Germinal center (tissue), 1 donor: ENCODE measurements around the gene JPT1.
"Not testable (repeated sequence)": the region's sequence is repeated elsewhere in the genome, so short reads cannot be mapped to it uniquely, and the experiment has no call there.

Experiments
- DNase-seq: peaks from one replicate; pipeline ENCODE4 v3.0.0; 2012; ENCODE audit warnings: mixed read lengths, low spot score

JPT1 gene

DNA sequence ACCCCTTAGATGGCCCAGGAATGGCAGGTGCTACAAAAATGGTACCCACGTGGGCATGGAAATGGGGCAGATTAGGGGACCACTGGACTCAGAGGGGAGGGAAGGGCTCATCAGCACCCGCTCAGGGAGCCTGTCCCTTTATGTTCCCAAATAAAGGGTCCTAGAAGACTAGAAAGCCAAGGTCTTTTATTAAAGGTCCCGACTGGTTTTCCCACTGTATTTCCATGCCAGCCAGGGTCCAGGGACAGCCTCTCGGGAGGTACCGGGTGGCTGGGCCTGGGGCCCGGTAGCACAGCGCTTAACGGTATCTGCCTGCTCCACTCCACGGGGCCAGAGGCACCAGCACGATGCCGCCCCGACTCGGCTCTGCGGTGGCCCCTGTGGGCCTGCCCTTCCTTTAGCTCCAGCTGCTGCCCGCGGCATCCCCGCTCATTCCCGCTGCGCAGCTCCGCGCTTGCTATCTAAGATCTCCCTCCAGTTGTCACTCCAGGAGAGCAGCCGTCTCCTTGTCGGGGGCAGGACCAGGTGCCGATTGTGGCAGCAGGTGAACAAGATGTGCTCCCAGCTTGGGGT, 24.2 kb downstream of the JPT1 start:
- DNase-seq = no peak

GRCh38 chr17:75129576-75129975, 24.7 kb downstream of the JPT1 start:
- no peak for DNase-seq

DNA sequence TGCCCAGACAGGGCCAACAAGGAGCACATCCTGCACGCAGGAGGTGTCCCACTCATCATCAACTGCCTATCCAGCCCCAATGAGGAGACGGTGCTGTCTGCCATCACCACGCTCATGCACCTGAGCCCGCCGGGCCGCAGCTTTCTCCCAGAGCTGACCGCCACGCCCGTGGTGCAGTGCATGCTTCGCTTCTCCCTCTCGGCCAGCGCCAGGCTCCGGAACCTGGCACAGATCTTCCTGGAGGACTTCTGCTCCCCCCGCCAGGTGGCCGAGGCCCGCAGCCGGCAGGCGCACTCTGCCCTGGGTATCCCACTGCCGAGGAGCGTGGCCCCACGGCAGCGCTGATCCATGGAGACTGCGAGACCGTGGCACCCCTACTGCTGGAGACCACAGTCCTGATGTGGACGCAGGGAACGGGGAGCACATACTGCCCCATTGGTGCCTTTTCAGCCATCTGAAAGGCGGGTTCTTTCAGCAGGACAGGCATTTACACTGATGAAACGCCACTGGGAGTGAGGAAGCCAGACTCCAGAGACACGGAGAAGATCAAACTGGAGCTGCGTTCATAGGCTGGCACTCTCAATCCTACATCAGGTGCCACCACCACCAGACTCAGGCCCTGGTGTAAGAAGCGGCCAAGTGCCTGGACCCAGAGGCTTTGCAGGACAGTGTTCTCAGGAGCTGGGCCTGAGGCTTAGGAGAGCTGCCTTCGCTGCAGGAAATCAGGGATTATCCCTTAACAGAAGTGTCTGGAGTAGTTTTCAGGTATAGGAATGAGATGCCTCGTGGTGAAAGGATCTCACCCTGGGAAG, 25.4 kb downstream of the JPT1 start:
- DNase-seq = no peak

DNA sequence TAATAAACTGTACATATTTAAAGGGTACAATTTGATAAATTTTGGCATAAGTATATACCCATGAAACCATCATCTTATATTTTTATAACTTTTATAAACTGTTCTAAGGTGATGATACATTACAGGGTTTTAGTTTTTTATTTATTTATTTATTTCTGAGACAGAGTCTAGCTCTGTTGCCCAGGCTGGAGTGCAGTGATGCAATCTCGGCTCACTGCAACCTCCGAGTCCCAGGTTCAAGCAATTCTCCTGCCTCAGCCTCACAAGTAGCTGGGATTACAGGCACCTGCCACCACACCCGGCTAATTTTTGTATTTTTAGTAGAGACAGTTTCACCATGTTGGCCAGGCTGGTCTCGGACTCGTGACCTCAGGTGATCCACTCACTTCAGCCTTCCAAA, 26.4 kb downstream of the JPT1 start:
- DNase-seq = not testable (repeated sequence)

DNA sequence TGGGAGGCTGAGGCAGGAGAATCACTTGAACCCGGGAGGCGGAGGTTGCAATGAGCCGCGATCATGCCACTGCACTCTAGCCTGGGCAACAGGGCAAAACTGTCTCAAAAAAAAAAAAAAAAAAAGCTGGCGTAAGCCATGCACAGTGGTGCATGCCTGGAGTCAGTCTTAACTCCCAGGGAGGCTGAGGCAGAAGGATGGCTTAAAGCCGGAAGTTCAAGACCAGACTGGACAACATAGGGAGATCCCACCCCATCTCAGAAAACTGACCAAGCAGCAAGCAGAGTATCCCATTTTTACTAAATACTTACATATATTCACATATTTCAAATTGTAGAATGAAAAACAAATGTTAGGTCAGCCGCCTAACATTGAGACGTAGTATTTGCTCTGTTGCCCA, 27.4 kb downstream of the JPT1 start:
- no peak for DNase-seq

- peak; percentile 34 for DNase-seq
These were observed 28.3 kb downstream of the JPT1 start for GRCh38 chr17:75125984-75126383.

- no peak for DNase-seq
These were observed 29.5 kb downstream of the JPT1 start for GRCh38 chr17:75124819-75125162.

- DNase-seq = no peak
These were observed 30.1 kb downstream of the JPT1 start for GRCh38 chr17:75124041-75124818.

GRCh38 chr17:75118307-75118706, 36.0 kb downstream of the JPT1 start:
- DNase-seq = no peak

GRCh38 chr17:75116737-75117136, 37.6 kb downstream of the JPT1 start:
- no peak for DNase-seq

DNA sequence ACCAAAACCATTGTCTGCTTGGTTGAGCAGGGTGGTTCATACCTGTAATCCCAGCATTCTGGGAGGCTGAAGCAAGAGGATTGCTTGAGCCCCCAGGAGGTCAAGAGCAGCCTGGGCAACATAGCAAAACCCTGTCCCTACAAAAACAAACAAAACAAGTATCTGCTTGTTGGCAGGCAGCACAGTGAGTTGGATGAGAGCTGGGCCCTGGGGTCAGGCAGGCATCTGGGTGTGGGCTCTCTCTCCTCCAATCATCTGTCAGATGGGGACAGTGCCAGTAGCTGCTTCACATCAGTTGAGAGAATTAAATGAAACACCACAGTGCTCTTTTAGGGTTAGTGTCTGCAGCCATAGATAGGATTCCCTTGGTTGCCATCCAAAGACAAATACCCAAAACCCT, 38.8 kb downstream of the JPT1 start:
- DNase-seq = no peak

DNA sequence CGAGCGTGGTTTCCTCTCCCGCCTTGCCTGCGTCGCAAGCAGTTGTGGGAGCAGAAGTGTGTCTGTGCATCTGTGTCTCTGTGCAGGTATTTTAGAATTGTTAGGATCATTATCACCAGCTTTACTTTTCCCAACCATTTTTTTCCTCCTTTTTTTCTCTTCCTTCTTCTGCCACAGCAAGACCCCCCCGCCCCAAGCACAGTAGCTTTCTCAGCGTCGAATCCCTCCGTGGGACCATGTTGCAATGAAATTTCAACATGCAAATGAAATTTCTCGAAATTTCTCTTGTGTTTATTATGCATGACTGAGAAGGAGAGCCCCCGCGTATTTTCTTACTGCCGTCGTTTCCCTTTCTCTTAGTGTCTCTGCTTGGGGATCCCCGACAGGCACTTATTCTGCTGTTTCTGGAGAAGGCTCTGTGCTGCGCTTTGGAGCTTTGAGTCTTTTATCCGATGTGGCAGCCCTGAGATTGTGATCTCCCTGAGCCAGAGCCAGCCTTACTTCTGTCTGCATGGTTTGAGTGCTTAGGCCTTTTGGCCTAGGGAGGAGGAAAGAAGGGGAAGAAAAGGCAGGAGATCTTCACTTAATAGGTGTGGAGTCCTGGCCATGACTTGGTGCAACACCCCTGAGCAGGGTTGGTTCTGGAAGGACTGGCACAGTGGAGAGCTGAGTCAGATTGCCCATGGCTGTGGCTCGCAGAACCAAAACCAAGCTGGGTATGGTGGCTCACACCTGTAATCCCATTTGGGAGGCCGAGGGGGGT, 39.6 kb downstream of the JPT1 start:
- peak; percentile 67 for DNase-seq

DNA sequence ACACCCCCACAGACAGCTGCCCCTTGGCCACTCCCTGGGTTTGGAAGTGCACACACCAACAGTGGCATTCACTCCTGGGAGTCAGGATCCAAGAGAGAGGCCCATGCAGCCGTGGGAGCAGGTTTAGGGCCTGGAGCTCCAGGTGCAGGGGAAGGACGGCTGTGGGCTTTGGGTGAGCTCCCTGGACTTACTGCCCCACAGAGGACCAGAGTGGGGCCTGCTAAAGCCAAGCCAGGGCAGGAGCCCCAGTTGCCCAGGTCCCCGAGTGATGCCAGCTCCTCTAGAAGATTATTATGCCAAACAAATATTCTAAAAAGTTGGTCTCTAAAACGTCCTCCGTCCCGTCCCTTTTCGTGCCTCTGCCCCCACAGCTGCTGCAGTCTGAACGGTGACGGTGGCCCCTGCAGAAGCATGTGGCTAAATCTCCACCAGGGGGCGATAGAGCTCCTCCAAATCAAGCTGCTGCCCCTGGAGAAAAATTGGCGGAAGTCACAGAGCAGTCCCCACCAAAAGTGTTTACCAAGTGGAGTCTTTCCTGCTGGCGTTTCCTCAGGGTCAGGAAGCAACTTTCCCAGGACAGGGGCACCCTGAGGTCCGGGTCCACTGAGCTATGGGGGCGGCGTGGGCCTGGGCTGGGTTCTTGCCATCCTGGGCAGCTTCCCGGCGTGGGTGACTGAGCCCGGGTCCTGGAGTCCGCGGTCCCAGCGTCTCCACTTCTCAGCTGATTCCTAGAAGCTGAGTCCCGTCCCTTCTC, 40.3 kb downstream of the JPT1 start:
- DNase-seq = peak; percentile 86

DNA sequence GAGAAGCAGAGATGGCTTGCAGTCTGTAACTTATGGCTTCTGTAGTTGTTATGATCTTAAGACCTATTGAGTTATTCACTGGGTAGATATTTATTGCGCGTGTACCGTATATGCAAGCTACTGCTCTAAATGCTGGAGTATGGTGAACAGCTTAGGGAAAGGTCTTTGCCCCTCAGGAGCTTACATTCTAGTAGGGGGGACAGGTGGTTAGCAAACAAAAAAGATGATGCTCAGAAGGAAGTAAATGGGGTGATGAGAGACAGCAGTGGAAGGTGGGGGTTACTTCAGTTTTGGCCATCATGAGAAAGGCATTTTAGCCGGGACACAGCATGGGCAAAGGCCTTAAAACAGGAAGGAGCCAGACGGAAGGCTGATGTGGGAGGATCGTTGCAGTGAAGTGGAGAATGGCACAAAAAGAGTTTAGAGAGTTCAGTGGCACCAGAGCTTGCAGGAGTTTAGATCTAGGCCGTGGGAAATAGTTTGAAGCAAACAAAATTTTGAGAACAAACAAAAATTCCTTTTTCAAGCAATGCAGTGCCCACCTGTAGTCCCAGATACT, 42.5 kb downstream of the JPT1 start:
- DNase-seq = no peak

DNA sequence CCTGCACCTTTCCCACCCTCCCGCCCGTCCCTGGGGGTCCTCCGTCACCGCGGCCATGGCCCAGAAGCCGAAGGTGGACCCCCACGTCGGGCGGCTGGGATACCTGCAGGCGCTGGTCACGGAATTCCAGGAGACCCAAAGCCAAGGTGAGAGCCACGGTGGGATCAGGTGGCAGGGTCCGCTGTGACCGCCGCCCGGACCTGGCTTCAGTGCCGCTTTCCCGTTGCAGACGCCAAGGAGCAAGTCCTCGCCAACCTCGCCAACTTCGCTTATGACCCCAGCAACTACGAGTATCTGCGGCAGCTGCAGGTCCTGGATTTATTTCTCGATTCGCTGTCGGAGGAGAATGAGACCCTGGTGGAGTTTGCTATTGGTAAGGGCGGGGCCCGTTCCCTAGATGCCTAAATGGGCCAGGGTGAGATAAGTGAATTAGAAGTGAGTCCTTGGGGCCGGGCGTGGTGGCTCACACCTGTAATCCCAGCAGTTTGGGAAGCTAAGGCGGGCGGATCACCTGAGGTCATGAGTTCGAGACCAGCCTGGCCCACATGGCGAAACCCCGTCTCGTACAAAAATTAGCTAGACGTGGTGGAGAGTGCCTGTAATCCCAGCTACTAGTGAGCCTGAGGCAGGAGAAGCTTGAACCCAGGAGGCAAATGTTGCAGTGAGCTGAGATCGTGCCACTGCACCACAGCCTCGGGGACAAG, 43.9 kb downstream of the JPT1 start:
- no peak for DNase-seq

GRCh38 chr17:75109407-75110233, 44.7 kb downstream of the JPT1 start, which contains the start of gene ARMC7:
ARMC7 (plus strand) TSS chr17:75109969; CDS start chr17:75110289, 320 bp downstream.
- peak; percentile 95 for DNase-seq

DNA sequence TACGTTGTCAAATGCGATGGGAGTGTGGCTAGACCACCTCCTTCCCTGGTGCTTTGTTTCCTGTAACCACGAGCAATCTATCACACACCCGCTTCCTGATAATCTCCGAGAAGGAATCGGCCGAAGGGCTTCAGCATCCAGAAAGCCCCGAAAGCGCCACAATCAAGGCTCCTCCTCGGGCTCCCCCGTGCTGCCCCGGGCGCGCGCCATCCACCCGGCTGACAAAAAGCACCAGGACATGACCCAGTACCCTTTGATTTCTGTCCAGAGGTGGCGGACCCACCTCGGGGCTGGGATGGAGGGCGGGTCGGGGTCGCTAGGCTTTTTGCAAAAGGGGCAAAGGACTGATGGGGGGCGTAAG, 45.3 kb downstream of the JPT1 start:
- peak; percentile 30 for DNase-seq

GRCh38 chr17:75108193-75108592, 46.1 kb downstream of the JPT1 start:
- no peak for DNase-seq
